HepG2 (cell line): ENCODE results near the gene PALM. TPM values are rescaled to one million over a fixed set of nuclear protein-coding genes. Genes with fewer than 3 reads are reported as not detected.
A peak's percentile ranks its signal among the peaks of the same experiment; 100 is the strongest.

Experiments used
- DMAP1 ChIP-seq: IDR thresholded peaks from 2 replicates; pipeline ENCODE4 v1.6.1; 2016
- FIP1L1 ChIP-seq: fragments of 200-400 bp; formaldehyde crosslinking; IDR thresholded peaks from 2 replicates; pipeline ENCODE4 v1.6.1; 2018; ENCODE audit warnings: low read depth, mild to moderate bottlenecking, low read length, moderate library complexity, borderline replicate concordance; ENCODE audit not compliant: insufficient read depth
- FLYWCH1 ChIP-seq: sonication (generic); formaldehyde crosslinking; IDR thresholded peaks from 2 replicates; pipeline ENCODE4 v1.8.1; 2023; ENCODE audit warnings: mild to moderate bottlenecking, missing genetic modification reagents
- GATAD1 ChIP-seq: IDR thresholded peaks from 2 replicates; pipeline ENCODE4 v1.6.1; 2016; ENCODE audit warnings: missing genetic modification reagents, missing compliant biosample characterization
- GFI1 ChIP-seq: sonication (generic); formaldehyde crosslinking; IDR thresholded peaks from 2 replicates; pipeline ENCODE4 v1.5.0; 2020; ENCODE audit warnings: missing genetic modification reagents, mild to moderate bottlenecking, borderline replicate concordance
- KDM3A ChIP-seq: IDR thresholded peaks from 2 replicates; pipeline ENCODE4 v1.6.1; 2018; ENCODE audit warnings: low read depth, missing compliant biosample characterization
- KLF16 ChIP-seq, 2 experiments: sonication (generic) in 1 of 2; formaldehyde crosslinking in 1 of 2; IDR thresholded peaks; 2 replicates each; pipeline versions ENCODE4 v1.6.1 to v1.8.0; 2016 to 2023; ENCODE audit warnings: missing genetic modification reagents in 2 of 2, missing compliant biosample characterization in 1 of 2
- NCOA1 ChIP-seq: sonication (generic); formaldehyde crosslinking; IDR thresholded peaks from 2 replicates; pipeline ENCODE4 v1.9.0; 2021; ENCODE audit warnings: missing genetic modification reagents
- NFKBIZ ChIP-seq: IDR thresholded peaks from 2 replicates; pipeline ENCODE4 v1.6.1; 2018; ENCODE audit warnings: missing genetic modification reagents, missing compliant biosample characterization
- RFX3 ChIP-seq: IDR thresholded peaks from 2 replicates; pipeline ENCODE4 v1.6.1; 2016; ENCODE audit warnings: missing biosample characterization, missing genetic modification reagents
- SP5 ChIP-seq: IDR thresholded peaks from 2 replicates; pipeline ENCODE4 v1.6.1; 2016; ENCODE audit warnings: low read depth, borderline replicate concordance
- XBP1 ChIP-seq: sonication (generic); formaldehyde crosslinking; IDR thresholded peaks from 2 replicates; pipeline ENCODE4 v1.5.0; 2020; ENCODE audit warnings: missing genetic modification reagents
- XRCC5 ChIP-seq: fragments of 200-400 bp; formaldehyde crosslinking; optimal IDR thresholded peaks from 2 replicates; pipeline ENCODE3; 2017; ENCODE audit warnings: mild to moderate bottlenecking, low read length
- ZNF382 ChIP-seq: sonication (generic); formaldehyde crosslinking; IDR thresholded peaks from 2 replicates; pipeline ENCODE4 v1.5.0; 2020; ENCODE audit warnings: missing genetic modification reagents, mild to moderate bottlenecking, borderline replicate concordance
- ZNF773 ChIP-seq: sonication (generic); formaldehyde crosslinking; IDR thresholded peaks from 2 replicates; pipeline ENCODE4 v1.4.0; 2020; ENCODE audit warnings: missing genetic modification reagents, borderline replicate concordance
- ZNF83 ChIP-seq: sonication (generic); formaldehyde crosslinking; IDR thresholded peaks from 2 replicates; pipeline ENCODE4 v1.4.0; 2020; ENCODE audit warnings: missing genetic modification reagents, mild to moderate bottlenecking, borderline replicate concordance
- polyA plus RNA-seq, 8 experiments: library from polyadenylated mRNA; depleted of rRNA in 3 of 8; stranded (reverse) in 7 of 8; unstranded in 1 of 8; fragments of >200 nt; fragmentation: Illumina TruSeq in 4 of 8; extraction: Trizol in 4 of 8; gene quantifications; 2 replicates each; pipeline versions ENCODE4 v1.2.1 to v1.2.3, GENCODE V29; 2011 to 2016; ENCODE audit warnings: low read depth in 4 of 8, missing spikeins in 1 of 8, mixed read lengths in 1 of 8; ENCODE audit not compliant: insufficient read depth in 1 of 8
- total RNA-seq, 5 experiments: library from RNA; depleted of rRNA; stranded (reverse); fragments of >200 nt; fragmentation: Illumina TruSeq; extraction: Trizol; gene quantifications; 2 replicates each; pipeline ENCODE4 v1.2.3, GENCODE V29; 2016; ENCODE audit warnings: low read depth in 1 of 5
- TF ChIP-seq, protein P1 (sequence below): sonication (generic); formaldehyde crosslinking; IDR thresholded peaks from 2 replicates; pipeline ENCODE4 v1.8.1; 2023; ENCODE audit warnings: mild to moderate bottlenecking, inconsistent platforms, moderate library complexity, missing genetic modification reagents, borderline replicate concordance
- TF ChIP-seq, protein P2 (sequence below): IDR thresholded peaks from 2 replicates; pipeline ENCODE4 v1.6.1; 2018; ENCODE audit warnings: missing genetic modification reagents, mild to moderate bottlenecking, missing compliant biosample characterization
- TF ChIP-seq, protein P3 (sequence below): sonication (generic); formaldehyde crosslinking; IDR thresholded peaks from 2 replicates; pipeline ENCODE4 v1.4.0; 2020; ENCODE audit warnings: missing genetic modification reagents, borderline replicate concordance
- TF ChIP-seq, protein P4 (sequence below): sonication (generic); formaldehyde crosslinking; IDR thresholded peaks from 2 replicates; pipeline ENCODE4 v1.5.0; 2020; ENCODE audit warnings: mild to moderate bottlenecking, missing genetic modification reagents
- TF ChIP-seq, protein P5 (sequence below): sonication (generic); formaldehyde crosslinking; IDR thresholded peaks from 2 replicates; pipeline ENCODE4 v1.4.0; 2020; ENCODE audit warnings: missing genetic modification reagents

The PALM gene
- total and polyA plus RNA-seq, 2 of the 13 experiments (the other 11 are each of a cell fraction or from before 2014, with no cell fraction given) = 4.0 to 9.7 TPM

DNA sequence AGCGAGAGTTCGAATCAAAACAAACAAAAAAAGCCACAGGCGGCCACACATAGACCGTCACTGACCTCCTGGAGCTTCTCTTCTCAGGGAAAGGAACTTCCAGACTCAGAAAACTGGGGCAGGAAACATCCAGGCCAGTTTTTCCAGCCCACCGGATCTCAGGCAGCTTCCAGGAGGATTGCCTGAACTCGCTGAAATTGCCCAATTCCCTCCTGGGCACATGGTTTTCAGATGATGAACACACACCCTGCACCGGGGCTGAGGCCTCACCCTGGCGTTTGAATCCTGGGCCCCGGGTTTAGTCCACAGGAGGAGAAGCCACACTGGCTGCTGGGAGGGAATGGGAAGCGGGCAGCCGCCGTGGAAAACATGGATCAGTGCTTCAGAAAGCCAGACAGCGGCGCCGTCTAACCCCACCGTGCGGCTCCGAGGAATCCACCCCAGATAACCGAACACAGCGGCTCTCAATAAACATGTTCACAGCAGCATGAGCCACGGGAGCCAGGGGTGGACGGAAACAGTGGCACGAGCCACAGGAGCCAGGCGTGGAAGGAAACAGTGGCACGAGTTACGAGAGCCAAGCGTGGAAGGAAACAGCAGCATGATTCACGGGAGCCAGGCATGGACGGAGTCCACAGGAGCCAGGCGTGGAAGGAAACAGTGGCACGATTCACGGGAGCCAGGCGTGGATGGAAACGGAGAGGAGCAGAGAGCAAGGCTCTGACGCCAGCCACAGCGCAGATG, 70.3 kb downstream of the PALM start (continued):
- 0 out of 2 replicates have a peak, but pooled peaks have one; percentile 62 for TF ChIP-seq ZNF773 (CRISPR knock-in tag)
- no peak for TF ChIP-seq XRCC5
- TF ChIP-seq NCOA1 (CRISPR knock-in tag) = no peak
- TF ChIP-seq, protein P1, sequence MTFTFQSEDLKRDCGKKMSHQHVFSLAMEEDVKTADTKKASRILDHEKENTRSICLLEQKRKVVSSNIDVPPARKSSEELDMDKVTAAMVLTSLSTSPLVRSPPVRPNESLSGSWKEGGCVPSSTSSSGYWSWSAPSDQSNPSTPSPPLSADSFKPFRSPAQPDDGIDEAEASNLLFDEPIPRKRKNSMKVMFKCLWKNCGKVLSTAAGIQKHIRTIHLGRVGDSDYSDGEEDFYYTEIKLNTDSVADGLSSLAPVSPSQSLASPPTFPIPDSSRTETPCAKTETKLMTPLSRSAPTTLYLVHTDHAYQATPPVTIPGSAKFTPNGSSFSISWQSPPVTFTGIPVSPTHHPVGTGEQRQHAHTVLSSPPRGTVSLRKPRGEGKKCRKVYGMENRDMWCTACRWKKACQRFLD (CRISPR knock-in tag) = peak; percentile 87; the same call in 1 of the 2 replicates
- TF ChIP-seq XBP1 (CRISPR knock-in tag) = no peak
- TF ChIP-seq, protein P2, sequence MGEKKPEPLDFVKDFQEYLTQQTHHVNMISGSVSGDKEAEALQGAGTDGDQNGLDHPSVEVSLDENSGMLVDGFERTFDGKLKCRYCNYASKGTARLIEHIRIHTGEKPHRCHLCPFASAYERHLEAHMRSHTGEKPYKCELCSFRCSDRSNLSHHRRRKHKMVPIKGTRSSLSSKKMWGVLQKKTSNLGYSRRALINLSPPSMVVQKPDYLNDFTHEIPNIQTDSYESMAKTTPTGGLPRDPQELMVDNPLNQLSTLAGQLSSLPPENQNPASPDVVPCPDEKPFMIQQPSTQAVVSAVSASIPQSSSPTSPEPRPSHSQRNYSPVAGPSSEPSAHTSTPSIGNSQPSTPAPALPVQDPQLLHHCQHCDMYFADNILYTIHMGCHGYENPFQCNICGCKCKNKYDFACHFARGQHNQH (CRISPR knock-in tag) = peak; percentile 85
- TF ChIP-seq, protein P3, sequence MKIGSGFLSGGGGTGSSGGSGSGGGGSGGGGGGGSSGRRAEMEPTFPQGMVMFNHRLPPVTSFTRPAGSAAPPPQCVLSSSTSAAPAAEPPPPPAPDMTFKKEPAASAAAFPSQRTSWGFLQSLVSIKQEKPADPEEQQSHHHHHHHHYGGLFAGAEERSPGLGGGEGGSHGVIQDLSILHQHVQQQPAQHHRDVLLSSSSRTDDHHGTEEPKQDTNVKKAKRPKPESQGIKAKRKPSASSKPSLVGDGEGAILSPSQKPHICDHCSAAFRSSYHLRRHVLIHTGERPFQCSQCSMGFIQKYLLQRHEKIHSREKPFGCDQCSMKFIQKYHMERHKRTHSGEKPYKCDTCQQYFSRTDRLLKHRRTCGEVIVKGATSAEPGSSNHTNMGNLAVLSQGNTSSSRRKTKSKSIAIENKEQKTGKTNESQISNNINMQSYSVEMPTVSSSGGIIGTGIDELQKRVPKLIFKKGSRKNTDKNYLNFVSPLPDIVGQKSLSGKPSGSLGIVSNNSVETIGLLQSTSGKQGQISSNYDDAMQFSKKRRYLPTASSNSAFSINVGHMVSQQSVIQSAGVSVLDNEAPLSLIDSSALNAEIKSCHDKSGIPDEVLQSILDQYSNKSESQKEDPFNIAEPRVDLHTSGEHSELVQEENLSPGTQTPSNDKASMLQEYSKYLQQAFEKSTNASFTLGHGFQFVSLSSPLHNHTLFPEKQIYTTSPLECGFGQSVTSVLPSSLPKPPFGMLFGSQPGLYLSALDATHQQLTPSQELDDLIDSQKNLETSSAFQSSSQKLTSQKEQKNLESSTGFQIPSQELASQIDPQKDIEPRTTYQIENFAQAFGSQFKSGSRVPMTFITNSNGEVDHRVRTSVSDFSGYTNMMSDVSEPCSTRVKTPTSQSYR (CRISPR knock-in tag) = peak; percentile 62; the same call in 1 of the 2 replicates
- TF ChIP-seq, protein P4, sequence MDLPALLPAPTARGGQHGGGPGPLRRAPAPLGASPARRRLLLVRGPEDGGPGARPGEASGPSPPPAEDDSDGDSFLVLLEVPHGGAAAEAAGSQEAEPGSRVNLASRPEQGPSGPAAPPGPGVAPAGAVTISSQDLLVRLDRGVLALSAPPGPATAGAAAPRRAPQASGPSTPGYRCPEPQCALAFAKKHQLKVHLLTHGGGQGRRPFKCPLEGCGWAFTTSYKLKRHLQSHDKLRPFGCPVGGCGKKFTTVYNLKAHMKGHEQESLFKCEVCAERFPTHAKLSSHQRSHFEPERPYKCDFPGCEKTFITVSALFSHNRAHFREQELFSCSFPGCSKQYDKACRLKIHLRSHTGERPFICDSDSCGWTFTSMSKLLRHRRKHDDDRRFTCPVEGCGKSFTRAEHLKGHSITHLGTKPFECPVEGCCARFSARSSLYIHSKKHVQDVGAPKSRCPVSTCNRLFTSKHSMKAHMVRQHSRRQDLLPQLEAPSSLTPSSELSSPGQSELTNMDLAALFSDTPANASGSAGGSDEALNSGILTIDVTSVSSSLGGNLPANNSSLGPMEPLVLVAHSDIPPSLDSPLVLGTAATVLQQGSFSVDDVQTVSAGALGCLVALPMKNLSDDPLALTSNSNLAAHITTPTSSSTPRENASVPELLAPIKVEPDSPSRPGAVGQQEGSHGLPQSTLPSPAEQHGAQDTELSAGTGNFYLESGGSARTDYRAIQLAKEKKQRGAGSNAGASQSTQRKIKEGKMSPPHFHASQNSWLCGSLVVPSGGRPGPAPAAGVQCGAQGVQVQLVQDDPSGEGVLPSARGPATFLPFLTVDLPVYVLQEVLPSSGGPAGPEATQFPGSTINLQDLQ (CRISPR knock-in tag) = no peak
- TF ChIP-seq KDM3A = peak; percentile 36; the same call in 1 of the 2 replicates
- TF ChIP-seq ZNF382 (CRISPR knock-in tag) = no peak
- peak; percentile 86; the same call in 1 of the 2 replicates for TF ChIP-seq NFKBIZ (CRISPR knock-in tag)
- TF ChIP-seq GATAD1 (CRISPR knock-in tag) = peak; percentile 66
- peak; percentile 81 for TF ChIP-seq DMAP1 (CRISPR knock-in tag)
- 0 out of 2 replicates have a peak, but pooled peaks have one; percentile 55 for TF ChIP-seq FLYWCH1 (CRISPR knock-in tag)
- TF ChIP-seq FIP1L1 = no peak
- no peak for TF ChIP-seq ZNF83
- TF ChIP-seq, protein P5, sequence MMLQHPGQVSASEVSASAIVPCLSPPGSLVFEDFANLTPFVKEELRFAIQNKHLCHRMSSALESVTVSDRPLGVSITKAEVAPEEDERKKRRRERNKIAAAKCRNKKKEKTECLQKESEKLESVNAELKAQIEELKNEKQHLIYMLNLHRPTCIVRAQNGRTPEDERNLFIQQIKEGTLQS (CRISPR knock-in tag) = peak; percentile 44; the same call in 1 of the 2 replicates
- no peak for TF ChIP-seq RFX3
- TF ChIP-seq KLF16 (CRISPR knock-in tag; IDR thresholded peaks at IDR 0.05) = peak in 1 of 2 experiments; percentile 91; a peak in 2 of 4 replicates
- no peak; the same call in 1 of the 2 replicates for TF ChIP-seq GFI1
- TF ChIP-seq SP5 = peak; percentile 38; the same call in 1 of the 2 replicates
